Esophagus (tissue), 2 donors: ENCODE results near the gene ZNF581. TPM values are rescaled to one million over a fixed set of nuclear protein-coding genes. Genes with fewer than 3 reads are reported as not detected.

Source experiments
- H3K27ac ChIP-seq, 2 donors: one replicate each; pipeline ENCODE4 v1.5.1; 2013; ENCODE audit warnings: low read depth in 2 of 2, mild to moderate bottlenecking in 2 of 2, inconsistent platforms in 1 of 2, low read length in 1 of 2, moderate library complexity in 1 of 2
- H3K27me3 ChIP-seq, 2 donors: one replicate each; pipeline ENCODE4 v1.6.1; 2013; ENCODE audit warnings: low read length in 2 of 2, control low read depth in 1 of 2, mild to moderate bottlenecking in 1 of 2; ENCODE audit not compliant: insufficient read depth in 2 of 2, control insufficient read depth in 1 of 2
- H3K36me3 ChIP-seq, 2 donors: one replicate each; pipeline ENCODE4 v1.6.1; 2013; ENCODE audit warnings: low read length in 1 of 2; ENCODE audit not compliant: control insufficient read depth in 2 of 2, insufficient read depth in 2 of 2
- H3K4me1 ChIP-seq, 2 donors: one replicate each; pipeline ENCODE4 v1.6.1; 2013; ENCODE audit warnings: low read length in 1 of 2; ENCODE audit not compliant: control insufficient read depth in 2 of 2, insufficient read depth in 2 of 2
- H3K4me3 ChIP-seq, 2 donors: one replicate each; pipeline ENCODE4 v1.5.1; 2013; ENCODE audit warnings: low read length in 2 of 2, mild to moderate bottlenecking in 2 of 2, low read depth in 1 of 2, moderate library complexity in 1 of 2
- H3K9me3 ChIP-seq, 2 donors: one replicate each; pipeline ENCODE4 v1.6.1; 2013; ENCODE audit warnings: mild to moderate bottlenecking in 2 of 2, low read depth in 1 of 2, low read length in 1 of 2, moderate library complexity in 1 of 2; ENCODE audit not compliant: control insufficient read depth in 2 of 2, insufficient read depth in 1 of 2
- WGBS, 2 donors: extraction: QIAGEN DNeasy Blood & Tissue Kit; methylation state at CpG; one replicate each; pipeline ENCODE4 v1.1.7; 2013; 5-methylcytosine and 5-hydroxymethylcytosine counted together
- polyA plus RNA-seq, 2 donors: library from polyadenylated mRNA; stranded (reverse); fragments of 200-250 nt; gene quantifications; one replicate each; pipeline ENCODE4 v1.2.3, GENCODE V29; 2013
- donor health status: healthy with polysubstance abuse.
- donor health status: Bipolar disorder and iron deficiency.

Gene ZNF581
- polyA plus RNA-seq, 2 donors, result 10.3 to 16.6 TPM

DNA sequence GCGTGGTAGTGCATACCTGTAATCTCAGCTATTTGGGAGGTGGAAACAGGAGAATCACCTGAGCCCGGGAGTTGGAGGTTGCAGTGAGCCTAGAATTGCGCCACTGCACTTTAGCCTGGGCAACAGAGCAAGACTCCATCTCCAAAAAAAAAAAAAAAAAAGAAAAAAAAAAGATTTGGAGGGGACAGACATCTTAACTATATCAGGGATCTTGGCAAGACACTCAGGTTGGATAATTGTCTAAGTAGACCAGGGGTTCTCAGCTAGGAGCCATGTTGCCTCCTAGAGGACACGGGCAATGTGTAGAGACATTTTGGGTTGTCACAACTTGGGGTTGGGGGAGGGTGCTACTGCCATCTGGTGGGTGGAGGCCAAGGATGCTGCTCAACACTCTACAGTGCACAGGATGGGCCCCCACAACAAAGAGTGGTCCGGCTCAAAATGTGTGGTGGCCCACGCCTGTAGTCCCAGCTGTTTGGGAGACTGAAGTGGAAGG lies 4.5 kb upstream of the ZNF581 start:
- 86 to 88% methylated on average over 6 of the region's 6 CpGs for WGBS, 2 donors
- Histone ChIP-seq H3K4me3 (no peak overlapping the region), H3K27me3 (no peaks in the 10 kb centered on the region), H3K9me3 (no peaks in the 10 kb centered on the region), H3K4me1 (peaks cover 11 to 19% of the 10 kb centered on the region in 2 donors), H3K27ac (no peak overlapping the region), H3K36me3 (no peaks in the 10 kb centered on the region)

DNA sequence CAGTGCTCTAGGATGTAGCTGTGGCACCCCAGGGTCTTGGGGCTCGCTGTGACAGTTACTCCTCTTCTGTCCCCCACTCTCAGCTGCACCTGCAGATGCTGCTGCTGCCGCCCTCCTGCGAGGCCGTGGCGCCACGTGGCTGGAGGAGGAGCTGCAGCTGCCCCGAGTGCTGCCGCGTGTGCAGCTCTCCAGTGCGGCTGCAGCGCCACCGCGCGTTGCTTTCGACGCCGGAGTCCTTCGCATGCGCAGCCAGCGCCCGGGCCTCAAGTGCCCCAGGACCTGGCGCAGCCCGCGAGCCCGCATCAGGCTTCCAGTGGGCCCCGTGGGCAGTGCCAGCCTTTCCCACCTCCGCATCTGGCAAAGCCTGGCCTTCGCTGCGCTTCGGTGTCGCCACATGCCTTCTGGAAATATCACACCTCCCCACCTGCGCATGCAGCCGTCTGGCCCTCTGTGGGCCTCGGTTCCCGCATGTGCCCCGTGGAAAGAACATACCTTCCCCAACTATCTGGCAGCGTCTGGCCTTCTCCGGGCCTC lies 3.3 kb upstream of the ZNF581 start:
- Histone ChIP-seq H3K27me3 (no peaks in the 10 kb centered on the region), H3K27ac (peak overlapping the region; percentile 86 to 91), H3K4me1 (peaks cover 11 to 28% of the 10 kb centered on the region in 2 donors), H3K9me3 (no peaks in the 10 kb centered on the region), H3K4me3 (peak overlapping the region; percentile 58 to 96), H3K36me3 (peaks cover 0 to 7% of the 10 kb centered on the region in 2 donors)
- 13 to 21% methylated on average over 36 to 38 of the region's 38 CpGs for WGBS, 2 donors

DNA sequence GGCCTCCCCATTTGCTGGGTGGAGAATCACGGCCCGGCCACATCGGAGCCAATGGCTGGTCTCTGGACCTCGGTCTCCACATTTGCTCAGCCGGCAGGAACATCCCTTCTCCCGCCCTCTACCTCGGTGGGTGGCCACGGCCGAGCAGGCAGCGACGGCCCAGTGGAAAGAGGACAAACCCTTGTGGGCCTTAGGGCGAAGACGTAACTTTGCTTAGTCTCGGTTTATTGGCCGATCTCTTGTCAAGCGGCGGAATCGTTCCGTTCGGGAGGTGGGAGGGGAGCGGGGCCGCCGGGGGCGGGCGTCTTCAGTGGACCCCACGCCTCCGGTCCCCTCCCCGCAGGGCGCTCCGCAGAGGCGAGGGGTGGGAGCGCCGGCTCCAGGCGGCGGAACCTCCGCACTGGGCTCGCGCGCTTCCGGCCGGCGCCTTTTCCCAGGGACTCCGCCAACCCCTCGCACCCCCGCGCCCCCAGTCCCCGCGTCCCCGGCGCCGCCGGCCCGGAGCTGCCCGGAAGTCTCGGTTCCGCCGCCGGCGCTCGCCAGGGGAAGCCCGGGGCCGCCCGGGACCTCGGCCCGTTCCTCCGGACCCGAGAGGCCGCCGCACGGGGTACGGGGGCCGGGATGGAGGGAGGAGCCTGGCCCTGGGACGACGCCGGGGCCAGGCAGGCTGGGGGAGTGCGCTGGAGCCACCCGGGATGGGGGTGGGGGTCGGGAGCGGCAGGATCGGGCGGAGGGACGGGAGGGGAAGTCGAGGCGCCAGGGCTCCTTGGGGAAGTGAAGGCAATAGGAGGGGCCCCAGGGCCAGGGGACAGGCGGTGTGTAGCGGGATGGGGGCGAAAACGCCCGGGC lies 2.6 kb upstream of the ZNF581 start, which contains the start of gene ZNF580:
TSS of gene ZNF580 (plus strand) at position 426 of the 849 bp plus-strand sequence. CDS start 1,507 bp downstream, outside the sequence.
- peak within 1 kb of the TSS; percentile 58 to 96 for H3K4me3 ChIP-seq
- WGBS, 2 donors, result 1% methylated on average over 67 to 89 of the region's 89 CpGs
- H3K27me3 ChIP-seq, result no peaks in the 10 kb centered on the region
- no peaks in the 10 kb centered on the region for H3K9me3 ChIP-seq
- H3K36me3 ChIP-seq, result peaks cover 0 to 11% of the 10 kb centered on the region in 2 donors
- peak within 1 kb of the TSS; percentile 86 to 91 for H3K27ac ChIP-seq
- H3K4me1 ChIP-seq, result peaks cover 11 to 24% of the 10 kb centered on the region in 2 donors

GRCh38 chr19:55641426-55642152 lies 1.9 kb upstream of the ZNF581 start:
- Histone ChIP-seq H3K4me3 (peak overlapping the region; percentile 62 to 96), H3K27me3 (no peaks in the 10 kb centered on the region), H3K4me1 (peaks cover 9 to 17% of the 10 kb centered on the region in 2 donors), H3K27ac (peak overlapping the region; percentile 86 to 91), H3K9me3 (no peaks in the 10 kb centered on the region), H3K36me3 (peaks cover 0 to 11% of the 10 kb centered on the region in 2 donors)
- 1% methylated on average over 24 to 25 of the region's 25 CpGs for WGBS, 2 donors

DNA sequence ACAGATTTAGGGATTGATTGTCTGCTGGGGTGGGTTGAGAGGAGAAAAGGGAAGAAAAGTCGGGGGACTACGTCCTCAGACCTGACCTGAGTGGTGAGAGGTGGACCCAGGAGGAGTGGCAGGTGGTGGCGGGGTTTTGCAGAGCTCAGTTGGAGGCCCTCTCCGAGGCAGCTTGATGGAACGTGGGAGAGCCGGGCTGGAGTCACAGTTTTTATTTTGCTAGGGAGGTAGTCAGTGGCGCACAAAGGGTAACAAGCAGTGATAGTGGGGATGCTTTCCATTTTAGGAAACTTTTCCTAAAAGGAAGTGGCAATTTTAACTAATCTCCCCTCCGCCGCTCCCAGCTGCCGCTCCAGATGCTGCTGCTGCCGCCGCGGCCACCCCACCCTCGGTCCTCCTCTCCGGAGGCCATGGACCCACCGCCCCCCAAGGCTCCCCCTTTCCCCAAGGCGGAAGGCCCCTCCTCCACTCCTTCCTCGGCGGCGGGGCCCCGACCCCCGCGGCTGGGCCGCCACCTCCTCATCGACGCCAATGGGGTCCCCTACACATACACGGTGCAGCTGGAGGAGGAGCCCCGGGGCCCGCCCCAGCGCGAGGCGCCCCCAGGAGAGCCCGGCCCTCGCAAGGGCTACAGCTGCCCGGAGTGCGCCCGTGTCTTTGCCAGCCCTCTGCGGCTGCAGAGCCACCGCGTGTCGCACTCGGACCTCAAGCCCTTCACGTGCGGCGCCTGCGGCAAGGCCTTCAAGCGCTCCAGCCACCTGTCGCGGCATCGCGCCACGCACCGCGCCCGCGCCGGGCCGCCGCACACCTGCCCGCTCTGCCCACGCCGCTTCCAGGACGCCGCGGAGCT lies 1.1 kb upstream of the ZNF581 start:
- Histone ChIP-seq H3K27me3 (no peaks in the 10 kb centered on the region), H3K9me3 (no peaks in the 10 kb centered on the region), H3K36me3 (peaks cover 0 to 11% of the 10 kb centered on the region in 2 donors), H3K27ac (peak overlapping the region; percentile 86 to 88), H3K4me3 (peak overlapping the region; percentile 62 to 96), H3K4me1 (peaks cover 7 to 15% of the 10 kb centered on the region in 2 donors)
- 1 to 3% methylated on average over 65 of the region's 65 CpGs for WGBS, 2 donors

- WGBS, 2 donors, result 0 to 1% methylated on average over 13 to 15 of the region's 15 CpGs
- Histone ChIP-seq H3K36me3 (peaks cover 0 to 11% of the 10 kb centered on the region in 2 donors), H3K27ac (peak overlapping the region; percentile 72 to 88), H3K4me3 (peak overlapping the region; percentile 62 to 96), H3K9me3 (no peaks in the 10 kb centered on the region), H3K4me1 (peaks cover 7 to 25% of the 10 kb centered on the region in 2 donors), H3K27me3 (no peaks in the 10 kb centered on the region)
Observed at GRCh38 chr19:55643887-55644176, 383 bp downstream of the ZNF581 start.

DNA sequence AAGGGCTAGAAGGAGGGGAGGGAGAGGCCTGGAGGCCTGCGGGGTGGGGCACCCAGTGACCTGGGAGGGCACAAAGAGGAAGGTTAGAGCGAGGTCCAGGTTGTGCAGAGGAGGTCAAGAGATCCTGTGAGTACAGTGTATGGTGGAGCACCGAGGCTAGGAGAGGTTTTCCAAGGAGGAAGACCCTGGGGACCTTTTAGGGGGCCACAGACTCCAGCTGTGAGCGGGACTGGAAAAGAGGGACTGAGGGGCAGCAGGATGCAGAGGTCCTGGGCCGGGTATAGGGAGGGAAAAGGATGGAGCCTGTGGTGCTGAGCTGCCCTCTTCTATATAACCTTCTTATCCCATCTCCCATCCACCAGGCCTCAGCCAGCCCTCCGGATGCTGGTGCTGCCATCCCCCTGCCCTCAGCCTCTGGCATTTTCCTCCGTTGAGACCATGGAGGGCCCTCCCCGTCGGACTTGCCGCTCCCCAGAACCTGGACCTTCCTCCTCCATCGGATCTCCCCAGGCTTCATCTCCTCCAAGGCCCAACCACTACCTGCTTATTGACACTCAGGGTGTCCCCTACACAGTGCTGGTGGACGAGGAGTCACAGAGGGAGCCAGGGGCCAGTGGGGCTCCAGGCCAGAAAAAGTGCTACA lies 863 bp downstream of the ZNF581 start:
- Histone ChIP-seq H3K36me3 (peaks cover 0 to 11% of the 10 kb centered on the region in 2 donors), H3K4me3 (peak overlapping the region; percentile 62 to 96), H3K4me1 (peaks cover 9 to 29% of the 10 kb centered on the region in 2 donors), H3K27me3 (no peaks in the 10 kb centered on the region), H3K27ac (peak overlapping the region; percentile 35 to 72), H3K9me3 (no peaks in the 10 kb centered on the region)
- WGBS, 2 donors, result 39 to 45% methylated on average over 12 of the region's 12 CpGs

DNA sequence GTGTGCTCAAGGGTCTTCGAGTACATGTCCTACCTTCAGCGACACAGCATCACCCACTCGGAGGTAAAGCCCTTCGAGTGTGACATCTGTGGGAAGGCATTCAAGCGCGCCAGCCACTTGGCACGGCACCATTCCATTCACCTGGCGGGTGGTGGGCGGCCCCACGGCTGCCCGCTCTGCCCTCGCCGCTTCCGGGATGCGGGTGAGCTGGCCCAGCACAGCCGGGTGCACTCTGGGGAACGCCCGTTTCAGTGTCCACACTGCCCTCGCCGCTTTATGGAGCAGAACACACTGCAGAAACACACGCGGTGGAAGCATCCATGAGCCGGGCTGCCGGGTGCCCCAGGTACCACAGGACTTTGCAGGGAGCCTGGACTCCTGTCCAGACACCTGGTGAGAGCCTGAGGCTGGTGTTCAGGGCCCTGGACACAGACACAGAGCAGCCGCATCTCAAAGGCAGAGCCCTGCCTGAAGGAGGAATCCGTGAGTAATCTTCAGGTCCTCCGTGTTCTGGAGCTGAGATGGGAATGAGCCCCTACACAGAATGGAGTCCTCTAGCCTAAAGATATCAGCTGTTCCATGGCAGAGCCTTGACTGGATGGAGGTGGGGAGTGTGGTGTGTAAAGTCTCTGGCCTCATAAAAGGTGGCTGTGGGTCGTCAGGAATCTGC lies 1.5 kb downstream of the ZNF581 start:
- Histone ChIP-seq H3K4me3 (peak overlapping the region in 1 of 2 donors; percentile 96), H3K4me1 (peaks cover 9 to 30% of the 10 kb centered on the region in 2 donors)

More for the DNA sequence above, 1.5 kb downstream of the ZNF581 start:
- Histone ChIP-seq H3K36me3 (peaks cover 0 to 11% of the 10 kb centered on the region in 2 donors), H3K27me3 (no peaks in the 10 kb centered on the region), H3K27ac (no peak overlapping the region), H3K9me3 (no peaks in the 10 kb centered on the region)
- 74 to 82% methylated on average over 28 of the region's 28 CpGs for WGBS, 2 donors
